ENCODE data around the gene INTS1.

Gene INTS1

GRCh38 chr7:1433128-1433920, 70.9 kb downstream of the INTS1 start:
- DNase-seq (ENCODE audit: low read depth in 1 of 2, low spot score in 1 of 2) = no peak

- peak; percentile 75 to 77 for DNase-seq (ENCODE audit: low read depth in 1 of 2, low spot score in 1 of 2)
Observed at GRCh38 chr7:1432411-1433082, 71.6 kb downstream of the INTS1 start.

DNA sequence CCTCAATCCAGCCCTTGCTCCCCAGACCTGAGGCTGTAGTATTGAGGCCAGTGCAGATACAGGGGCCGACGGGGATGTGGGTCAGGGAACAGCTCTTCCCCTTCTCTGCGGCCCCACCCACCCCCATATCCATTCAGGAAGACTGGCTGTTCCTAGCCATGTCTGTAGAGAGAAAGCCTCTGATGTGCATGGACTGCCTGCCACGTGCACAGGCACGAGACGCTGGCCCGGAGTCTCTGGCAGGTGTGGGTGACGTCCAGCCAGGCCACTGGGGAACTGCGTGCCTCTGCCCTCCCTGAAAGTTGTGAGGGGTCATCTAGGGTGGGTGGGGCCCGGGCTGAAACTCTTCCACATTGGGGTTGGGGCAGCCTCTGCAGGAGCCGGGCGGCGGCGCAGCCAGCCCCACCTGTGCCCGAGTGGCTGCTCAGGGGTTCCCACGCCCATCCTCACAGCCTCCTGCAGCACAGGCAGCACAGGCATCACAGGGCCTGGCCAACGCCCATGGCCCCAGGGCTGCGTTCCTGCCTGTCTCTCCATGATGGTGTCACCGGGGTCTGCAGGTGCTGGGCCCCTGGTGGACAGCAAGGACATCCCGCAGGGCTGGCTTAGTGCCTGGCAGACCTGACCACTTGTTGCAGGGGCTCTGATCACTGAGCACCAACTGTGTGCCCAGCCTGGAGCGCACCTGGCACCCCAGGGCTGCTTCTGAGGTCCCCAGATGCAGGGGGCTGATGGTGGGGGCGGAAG, 72.4 kb downstream of the INTS1 start:
- no peak for DNase-seq (ENCODE audit: low read depth in 1 of 2, low spot score in 1 of 2)

GRCh38 chr7:1431226-1431625, 73.0 kb downstream of the INTS1 start:
- no peak for DNase-seq (ENCODE audit: low read depth in 1 of 2, low spot score in 1 of 2)

DNA sequence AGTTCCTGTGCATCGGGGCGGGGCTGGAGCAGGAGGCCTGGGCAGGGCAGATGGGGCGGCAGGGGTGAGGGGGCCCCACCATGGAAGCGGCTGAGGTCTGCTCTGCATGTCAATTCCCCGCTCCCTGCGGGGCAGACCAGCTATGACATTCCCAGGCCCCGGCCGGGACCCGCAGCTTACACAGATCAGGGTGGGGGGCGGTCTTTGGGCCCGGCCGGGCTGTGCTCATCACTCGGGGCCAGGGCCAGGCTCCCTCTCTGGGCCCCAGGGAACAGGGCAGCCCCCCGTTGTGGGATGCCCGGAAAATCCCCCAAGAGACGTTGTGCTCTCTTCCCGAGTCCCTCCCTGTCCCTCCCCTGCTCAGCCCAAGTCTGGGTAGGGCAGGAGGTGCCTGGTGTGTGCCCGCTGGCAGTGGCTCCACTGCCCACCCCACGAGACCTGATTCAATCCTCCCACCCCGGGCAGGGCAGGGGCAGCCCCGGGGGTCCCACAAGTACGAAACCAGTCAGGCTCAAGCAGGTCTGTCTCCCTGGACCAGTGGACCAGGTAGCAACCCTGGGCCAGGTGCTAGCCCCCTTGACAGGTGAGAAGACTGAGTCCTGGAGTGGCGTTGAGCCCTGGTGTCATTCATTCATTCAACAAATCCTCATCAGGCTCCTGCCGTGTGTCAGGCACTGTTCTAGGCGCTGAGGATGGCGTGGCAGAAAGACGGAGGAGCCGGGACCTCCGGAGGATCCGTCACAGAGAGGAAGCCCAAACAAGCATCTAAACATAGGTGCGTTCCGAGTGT, 73.9 kb downstream of the INTS1 start:
- no peak for DNase-seq (ENCODE audit: low read depth in 1 of 2, low spot score in 1 of 2)

DNA sequence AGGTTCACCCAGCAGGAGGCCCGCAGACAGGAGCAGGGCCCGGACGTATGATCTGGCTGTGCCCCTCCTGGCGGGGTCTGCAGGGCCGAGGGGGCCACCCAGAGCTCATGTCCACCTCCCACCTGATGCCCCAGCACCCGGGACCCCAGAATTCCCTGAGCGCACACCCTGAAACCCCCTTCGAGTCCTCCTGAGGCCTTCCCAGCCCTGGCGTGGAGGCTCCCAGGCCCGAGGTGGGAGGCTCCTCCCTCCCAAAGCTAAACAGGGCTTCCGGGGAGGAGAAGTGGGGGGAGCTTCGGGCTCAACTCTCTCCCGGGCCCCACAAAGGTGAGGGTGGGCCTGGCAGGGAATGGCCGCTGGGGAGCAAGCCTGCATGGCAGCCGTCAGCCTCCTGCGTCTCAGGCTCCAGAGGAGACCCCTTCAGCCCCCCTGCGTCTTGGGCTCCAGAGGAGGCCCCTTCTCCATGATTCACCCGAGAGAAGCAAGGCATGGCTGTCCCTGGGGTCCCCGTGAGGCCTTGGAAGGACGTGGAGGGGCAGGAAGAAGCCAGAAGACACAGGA, 75.2 kb downstream of the INTS1 start:
- DNase-seq (ENCODE audit: low read depth in 1 of 2, low spot score in 1 of 2) = no peak

GRCh38 chr7:1427064-1427657, 77.0 kb downstream of the INTS1 start:
- DNase-seq (ENCODE audit: low read depth in 1 of 2, low spot score in 1 of 2) = no peak

DNA sequence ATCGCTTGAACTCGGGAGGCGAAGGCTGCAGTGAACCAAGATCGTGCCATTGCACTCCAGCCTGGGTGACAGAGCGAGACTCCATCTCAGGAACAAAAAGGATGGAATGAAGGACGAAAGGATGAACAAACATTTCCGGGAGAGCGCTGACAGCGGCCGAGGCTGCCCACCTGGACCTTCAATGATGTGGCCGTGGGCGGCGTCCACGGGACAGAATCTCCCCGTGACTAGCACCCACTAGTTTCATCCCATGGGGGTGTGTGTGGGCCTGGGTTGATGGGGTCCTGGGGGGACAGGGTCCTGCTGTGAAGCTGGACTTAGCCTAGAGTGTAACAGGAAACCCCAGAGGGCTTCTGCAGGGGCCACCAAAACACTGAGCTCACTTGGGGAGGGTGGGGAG, 77.7 kb downstream of the INTS1 start:
- no peak for DNase-seq (ENCODE audit: low read depth in 1 of 2, low spot score in 1 of 2)

DNA sequence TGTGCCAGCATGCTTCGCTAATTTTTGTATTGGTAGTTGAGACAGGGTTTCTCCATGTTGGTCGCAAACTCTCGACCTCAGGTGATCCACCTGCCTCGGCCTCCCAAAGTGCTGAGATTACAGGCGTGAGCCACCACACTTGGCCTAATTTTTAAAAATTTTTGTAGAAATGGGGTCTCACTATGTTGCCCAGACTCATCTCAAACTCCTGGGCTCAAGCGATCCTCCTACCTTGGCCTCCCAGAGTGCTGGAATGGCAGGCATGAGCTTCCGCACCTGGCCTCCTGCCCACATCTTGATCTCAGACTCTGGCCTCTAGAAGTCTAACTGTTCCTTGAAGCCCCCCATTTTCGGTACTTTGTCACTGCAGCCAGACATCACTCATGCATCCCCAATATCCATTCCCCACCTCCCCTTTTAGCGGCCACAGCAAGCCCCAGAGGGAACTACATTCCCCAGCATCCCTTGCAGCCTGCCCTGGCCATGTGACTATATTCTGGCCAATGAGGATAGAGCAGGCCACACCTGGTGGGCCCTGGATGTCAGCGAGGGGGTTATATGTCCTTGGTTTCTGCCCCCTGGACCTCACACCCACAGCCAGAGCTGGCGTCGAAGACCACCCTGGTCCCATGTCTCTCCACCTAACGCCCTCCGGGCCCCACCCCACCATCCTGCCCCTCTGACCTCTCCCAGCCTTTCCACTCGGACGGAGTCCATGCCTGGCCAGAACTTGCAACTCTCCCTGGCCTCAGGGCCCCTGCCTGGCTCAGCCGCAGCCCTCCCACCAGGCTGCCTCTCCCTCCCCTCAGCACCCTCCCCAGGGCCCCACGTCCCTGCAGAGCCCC, 78.7 kb downstream of the INTS1 start:
- DNase-seq (ENCODE audit: low read depth in 1 of 2, low spot score in 1 of 2) = no peak

DNA sequence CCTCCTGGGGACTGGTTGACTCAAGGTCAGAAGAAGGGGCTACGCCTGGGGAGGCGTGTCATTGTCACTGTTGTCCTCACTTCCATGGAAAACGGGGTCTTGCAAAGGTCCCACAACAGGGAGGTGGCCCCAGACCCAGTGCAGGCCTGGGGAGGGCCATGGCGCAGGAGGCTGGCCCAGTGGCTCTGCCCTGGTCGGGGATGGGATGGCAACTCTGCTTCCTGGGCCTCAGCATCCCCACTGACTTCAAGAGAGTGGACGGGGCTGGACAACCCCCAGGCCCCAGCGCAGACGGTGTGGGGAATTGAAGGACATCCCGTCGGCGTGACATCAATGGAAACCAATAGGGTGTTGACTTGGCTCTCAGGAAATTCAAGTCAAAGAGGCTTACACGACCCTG, 80.1 kb downstream of the INTS1 start:
- DNase-seq (ENCODE audit: low read depth in 1 of 2, low spot score in 1 of 2) = no peak

DNA sequence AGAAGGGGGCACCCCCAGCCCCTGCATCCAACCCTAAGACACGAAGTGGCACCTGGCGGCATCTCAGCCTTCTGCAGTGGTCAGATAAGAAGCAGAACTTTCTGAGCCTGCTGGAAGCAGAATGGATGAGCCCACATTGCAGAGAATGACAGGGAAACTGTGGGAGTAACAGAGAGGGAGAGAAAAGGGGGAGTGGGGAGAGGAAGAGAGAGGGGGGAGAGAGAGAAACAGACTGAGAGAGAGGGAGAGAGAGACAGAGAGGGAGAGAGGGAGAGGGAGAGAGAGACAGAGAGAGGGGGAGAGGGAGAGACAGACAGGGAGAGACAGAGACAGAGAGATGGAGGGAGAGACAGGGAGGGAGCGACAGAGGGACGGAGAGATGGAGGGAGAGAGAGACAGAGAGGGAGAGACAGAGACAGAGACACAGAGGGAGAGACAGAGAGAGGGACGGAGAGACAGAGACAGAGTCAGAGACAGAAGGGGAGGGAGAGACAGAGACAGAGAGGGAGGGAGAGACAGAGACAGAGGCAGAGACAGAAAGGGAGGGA, 80.9 kb downstream of the INTS1 start:
- no peak for DNase-seq (ENCODE audit: low read depth in 1 of 2, low spot score in 1 of 2)

DNA sequence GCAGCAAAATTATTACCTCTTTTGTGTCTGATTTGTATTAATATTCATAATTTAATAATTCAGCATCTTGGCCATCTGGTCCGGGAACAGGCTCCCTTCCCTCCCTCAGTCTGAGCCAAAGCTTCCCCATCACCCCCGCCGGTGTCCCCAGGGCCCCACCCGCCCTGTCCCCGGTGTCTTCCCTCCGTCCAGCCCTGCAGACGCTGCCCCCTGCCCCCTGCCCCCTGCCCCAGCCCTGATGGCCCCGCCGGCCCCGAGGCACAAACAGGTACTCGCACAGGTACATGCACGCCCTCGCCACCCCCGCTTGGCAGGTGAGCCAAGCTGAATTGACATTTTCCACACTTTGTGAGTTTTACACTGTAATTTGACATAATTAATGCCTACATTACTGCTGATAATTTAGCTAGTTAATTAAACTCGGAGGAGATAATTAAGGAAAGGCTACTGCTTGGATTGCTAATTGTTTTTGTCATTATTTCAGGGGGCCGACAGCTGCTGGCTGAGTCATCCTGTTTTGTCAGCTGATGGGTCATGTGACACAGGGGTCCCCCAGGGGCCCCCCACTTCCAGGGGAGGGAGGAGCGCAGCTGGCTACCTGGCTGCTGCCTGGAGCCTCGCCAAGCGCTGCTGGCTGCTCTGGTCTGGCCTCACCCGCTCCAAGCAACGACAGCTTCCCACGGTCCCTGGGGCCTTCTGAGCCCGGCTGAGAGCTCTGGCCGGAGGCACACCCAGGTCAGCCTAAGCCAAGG, 81.5 kb downstream of the INTS1 start:
- no peak for DNase-seq (ENCODE audit: low read depth in 1 of 2, low spot score in 1 of 2)

DNA sequence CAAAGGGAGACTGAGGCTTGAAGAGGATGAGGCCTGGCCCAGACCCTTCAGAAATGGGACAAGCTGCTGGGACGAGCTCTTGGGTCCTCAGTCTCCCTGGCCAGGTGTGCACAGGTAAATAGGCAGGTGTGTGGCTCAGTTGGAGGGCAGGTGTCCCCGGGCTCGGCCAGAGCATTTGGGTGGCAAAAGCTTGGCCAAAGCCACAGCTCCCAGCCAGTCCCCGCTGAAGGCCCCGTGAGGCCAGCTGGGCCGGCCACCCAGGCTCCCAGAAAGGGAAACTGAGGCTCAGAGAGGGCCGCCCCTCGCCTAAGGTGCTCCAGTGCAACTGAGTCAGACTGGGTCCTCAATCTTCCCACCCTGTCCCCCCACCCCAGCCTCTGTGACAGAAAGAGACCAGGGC, 82.2 kb downstream of the INTS1 start:
- no peak for DNase-seq (ENCODE audit: low read depth in 1 of 2, low spot score in 1 of 2)

GRCh38 chr7:1421020-1421790, 83.0 kb downstream of the INTS1 start:
- DNase-seq (ENCODE audit: low read depth in 1 of 2, low spot score in 1 of 2) = no peak

All from activated CD4-positive, alpha-beta T cell treated with anti-CD3 and anti-CD28 coated beads, Interleukin-2, amount 50 U/mL, for 24 hours (primary cell).